NCI-H1105 treated with DMSO at 0.1 percent for 48 hours (cell line): ENCODE measurements around the gene KCNMA1.

Source experiments
- DNase-seq: peaks from one replicate; lab custom pipeline; 2025; lab: John Stamatoyannopoulos, UW

The KCNMA1 gene

GRCh38 chr10:76981251-76981650 is 656.4 kb downstream of the KCNMA1 start:
- DNase-seq: no peak

DNA sequence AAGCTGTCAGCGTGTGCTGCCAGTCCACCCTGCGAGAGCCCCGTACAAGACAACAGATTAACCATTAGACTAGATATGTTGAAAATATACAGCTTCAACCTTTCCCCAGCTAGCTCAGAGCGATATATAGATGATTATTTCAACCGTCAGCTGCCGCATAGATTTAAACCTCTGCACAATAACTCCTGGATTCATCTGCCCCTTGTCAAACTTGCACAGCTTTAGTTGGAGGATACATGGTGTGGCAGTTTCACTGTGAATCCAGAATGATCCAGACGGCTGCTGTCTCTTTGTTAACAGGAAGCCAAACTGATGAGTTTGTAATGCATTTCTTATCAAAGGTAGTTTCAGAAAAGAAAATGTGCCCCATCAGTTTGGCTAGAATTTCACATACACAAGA is 659.7 kb downstream of the KCNMA1 start:
- DNase-seq: no peak

DNA sequence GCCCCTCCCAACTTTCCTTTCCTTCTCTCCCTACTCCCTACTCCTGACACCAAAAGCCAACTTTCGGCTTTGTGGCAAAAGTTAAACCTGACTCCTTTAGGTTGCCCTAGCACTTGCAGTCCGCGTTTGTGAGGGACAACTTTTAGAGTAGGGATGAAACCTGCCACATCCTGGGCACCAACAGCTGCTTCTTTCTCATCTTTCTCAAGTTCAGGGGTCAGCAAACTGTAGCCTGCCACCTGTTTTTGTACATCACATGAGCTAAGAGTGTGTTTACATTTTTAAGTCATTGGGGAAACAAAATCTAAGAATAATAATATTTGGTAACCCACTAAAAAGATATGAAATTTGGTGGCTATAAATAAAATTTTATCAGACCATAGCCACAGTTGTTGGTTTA is 660.6 kb downstream of the KCNMA1 start:
- DNase-seq: no peak

GRCh38 chr10:76976142-76976541 is 661.5 kb downstream of the KCNMA1 start:
- no peak for DNase-seq

DNA sequence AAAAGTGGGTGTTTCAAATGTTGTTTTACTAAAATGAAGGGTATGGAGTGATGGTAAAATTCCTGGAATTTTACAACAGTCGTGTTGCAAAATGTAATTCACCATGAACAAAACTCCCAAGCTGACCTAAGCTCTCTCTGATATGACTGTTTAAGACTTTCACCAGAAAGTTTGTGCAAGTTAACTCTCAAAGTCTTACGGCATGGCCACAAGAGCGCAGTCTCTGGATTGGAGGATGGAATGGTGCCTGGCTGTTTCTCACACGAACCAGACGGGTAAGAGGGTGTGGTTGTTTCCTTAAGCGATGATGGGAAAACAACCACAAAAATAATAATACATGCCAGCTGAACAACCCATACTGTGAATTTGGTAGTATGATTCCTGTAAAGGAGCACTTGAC is 662.5 kb downstream of the KCNMA1 start:
- DNase-seq: no peak

GRCh38 chr10:76974017-76974691 is 663.5 kb downstream of the KCNMA1 start:
- no peak for DNase-seq

DNA sequence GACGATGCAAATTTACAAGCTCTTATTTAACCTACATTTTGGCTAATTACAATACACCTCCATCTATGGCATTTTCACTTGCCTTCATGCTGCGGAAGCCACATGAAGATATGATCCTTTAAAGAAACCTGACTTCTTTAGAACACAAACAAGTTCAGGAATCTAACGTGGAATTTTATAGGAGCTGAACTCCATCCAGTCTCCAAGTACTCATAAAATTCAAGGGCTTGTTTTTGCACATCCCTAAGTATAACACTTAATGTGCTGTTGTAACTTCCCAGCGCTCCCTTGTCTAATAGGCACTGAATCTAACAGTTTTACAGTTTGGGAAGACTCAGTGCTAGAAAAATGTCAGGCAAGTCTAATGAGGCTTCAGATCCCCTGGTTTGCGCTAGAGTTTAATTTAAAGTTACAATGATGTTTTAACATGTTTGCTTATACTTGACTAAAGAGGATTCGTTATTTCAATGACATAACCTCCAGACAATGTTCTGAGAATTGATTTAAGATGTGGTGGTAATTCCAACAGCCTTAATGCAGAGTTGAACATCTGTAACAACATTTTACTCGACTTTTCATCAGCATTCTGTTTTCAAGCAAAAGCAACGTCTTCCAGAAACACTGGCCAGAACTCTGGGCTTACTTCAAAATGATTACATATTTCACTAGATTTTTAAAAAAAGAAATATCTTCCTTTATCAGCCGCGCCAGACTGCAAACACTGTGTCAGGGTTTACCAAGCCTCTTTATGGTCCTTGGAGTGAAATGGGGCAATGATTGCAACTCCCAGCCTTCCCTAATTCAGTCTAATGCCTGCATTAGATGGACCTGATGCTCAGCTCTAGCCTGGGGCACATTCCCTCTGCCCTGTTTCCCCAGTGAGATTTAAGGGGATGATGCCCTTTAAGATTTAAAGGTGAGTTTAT is 664.3 kb downstream of the KCNMA1 start:
- DNase-seq: no peak

DNA sequence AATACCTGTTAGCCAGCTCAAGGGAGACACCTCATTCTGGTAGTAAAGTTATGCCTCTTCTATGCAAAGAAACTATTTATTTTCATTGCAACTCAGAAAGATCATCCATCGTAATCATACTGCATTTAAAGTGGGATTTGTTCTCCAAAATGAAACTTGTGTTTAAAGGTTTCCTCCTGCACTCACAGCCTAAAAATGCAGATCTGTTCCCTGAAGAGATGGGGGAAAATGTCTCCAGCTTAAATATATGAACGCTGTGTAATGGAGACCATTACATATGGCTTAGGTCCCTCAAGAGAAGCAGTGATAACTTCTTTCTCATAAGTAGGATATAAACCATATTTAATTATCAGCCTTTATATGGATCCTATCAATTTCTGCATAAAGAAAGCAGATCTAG is 665.1 kb downstream of the KCNMA1 start:
- no peak for DNase-seq

DNA sequence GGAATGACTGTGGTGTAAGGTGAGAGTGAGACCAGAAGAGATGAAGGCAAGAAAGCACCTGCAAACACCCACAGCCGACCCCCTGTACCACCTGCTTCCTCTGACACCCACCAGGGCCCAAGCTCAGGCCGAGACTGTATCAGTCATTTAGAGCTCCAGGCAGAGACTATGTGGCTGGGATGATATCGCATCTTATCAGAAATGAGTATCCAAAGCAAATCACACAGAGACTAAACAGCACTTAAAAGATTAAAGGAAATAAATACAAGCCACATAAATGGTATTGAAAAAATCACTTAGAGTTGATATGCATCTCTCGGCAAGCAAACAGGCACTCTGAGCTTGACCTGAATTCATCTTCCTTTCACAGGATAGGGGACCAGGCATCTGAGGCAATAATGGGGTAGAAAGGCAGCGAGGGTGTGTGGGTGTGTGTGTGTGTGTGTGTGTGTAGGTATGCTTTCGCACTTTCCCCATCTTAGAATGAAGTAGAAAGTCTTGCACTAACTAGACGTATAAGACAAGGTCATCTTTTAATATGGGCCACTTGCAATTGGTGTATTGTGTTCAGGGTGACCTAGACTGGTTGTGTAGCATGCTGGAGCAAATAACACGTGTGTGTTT is 665.9 kb downstream of the KCNMA1 start:
- DNase-seq: no peak

- no peak for DNase-seq
Observed at GRCh38 chr10:76970711-76971519, 666.7 kb downstream of the KCNMA1 start.

- no peak for DNase-seq
Observed at GRCh38 chr10:76969366-76969948, 668.2 kb downstream of the KCNMA1 start.

GRCh38 chr10:76968483-76968882 is 669.1 kb downstream of the KCNMA1 start:
- DNase-seq: no peak

DNA sequence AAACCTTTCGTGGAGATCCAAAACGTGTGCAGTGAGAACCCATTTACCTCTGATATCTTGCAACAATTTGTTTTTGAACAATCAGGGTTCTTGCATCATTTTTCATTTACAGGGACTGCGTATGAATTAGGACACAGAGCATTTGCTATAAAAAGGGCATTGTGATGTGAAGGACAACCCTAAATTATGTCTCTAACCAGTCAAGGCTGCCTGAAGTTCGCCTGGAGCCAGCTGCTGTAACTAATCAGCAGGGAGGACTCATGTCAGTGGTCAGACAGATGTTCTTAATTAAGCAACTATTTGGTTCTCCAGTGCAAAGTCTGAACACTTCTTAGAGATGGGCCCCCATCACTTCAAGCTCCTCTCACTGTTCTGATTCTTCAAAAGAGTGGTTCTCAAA is 674.8 kb downstream of the KCNMA1 start:
- DNase-seq: no peak

DNA sequence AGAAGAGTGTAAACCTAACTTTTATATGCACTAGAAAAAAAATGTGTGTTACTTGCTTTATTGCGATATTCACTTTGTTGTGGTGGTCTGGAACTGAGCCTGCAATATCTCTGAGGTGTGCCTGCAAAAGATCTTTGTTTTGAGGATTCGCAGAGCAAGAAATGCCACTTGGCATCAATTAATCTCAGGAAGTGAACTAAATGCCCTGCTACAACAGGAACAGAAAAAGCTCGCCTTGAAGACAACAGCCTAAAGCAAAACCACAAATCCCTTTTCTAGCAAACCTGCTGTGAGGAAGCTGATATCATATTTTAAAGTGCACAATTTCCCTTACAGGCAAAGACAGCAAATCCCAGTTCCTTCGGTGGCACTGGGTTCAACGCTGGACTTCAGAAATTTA is 675.8 kb downstream of the KCNMA1 start:
- DNase-seq: no peak

- no peak for DNase-seq
Observed at GRCh38 chr10:76959111-76959510, 678.5 kb downstream of the KCNMA1 start.

DNA sequence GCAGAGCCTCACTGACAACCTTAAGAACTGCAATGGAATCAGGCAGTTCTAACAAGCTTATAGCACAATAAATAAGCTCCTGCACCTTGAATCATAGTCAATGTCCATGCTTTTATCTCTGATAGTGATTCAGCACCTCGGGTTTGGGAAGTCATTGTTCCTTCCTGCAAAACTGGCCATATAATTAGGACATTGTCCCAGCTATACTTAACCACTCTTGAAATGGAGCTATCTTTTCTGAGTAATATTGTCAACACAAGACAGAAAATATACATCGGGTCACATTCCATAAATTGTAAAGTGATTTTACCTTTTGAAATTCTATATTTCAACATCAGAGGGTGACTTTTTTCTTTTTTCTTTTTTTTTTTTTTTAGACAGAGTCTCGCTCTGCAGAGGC is 682.8 kb downstream of the KCNMA1 start:
- no peak for DNase-seq

DNA sequence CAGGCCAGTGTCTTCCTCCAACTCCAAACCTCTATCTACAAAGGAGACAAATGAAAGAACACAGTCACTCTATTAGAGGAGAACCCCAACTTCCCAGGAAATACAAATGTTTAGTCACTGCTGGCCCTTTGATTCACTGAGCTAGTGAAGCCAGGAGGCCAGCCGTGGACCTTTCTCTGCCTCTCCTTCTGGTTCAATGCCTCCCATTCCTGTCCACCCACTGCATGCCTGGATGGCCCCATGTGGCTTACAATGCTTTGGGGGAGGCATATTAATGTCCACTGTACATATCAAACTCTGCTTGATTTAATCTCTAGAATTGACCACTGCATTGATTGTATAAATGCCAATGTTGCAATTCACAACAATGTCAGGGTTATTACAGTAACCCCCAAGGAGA is 687.3 kb downstream of the KCNMA1 start:
- no peak for DNase-seq

DNA sequence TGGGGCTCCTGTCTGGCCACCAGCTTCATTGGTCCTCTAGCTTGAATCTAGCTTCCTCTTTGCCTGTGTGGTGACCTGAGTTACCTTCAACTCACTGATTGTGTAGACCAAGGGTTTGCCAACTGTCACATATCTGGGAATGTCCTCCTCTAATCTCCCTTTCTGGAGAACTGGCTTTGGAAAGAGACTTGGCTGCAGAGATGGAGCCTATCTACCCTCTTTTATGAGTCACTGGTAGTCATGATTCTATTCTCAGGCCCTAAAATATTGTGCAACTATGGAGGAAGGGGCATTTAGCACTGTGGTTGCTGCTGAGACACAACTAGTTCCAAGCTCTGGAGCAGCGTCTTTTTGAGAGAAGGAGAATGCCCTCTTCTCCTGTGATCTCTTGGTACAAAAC is 691.3 kb downstream of the KCNMA1 start:
- no peak for DNase-seq

DNA sequence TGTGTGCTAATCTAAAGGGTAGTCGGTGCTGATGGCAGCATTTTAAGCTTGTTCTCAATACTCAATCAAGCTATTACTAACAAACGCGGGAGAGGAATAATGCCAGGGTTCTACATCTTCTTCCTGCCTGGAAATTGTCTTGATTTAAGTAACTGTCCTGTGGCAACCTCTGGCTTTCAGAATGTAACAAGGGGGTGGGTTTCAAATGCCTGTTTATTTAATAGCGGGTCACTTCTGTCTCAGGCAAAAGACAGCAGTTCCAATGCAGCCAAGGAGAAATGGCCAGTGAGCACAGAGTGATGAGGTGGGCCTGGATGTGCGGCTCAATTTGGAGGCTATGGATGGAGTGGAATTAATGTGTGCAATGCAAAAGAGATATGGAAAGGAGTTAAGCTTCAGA is 692.4 kb downstream of the KCNMA1 start:
- no peak for DNase-seq

DNA sequence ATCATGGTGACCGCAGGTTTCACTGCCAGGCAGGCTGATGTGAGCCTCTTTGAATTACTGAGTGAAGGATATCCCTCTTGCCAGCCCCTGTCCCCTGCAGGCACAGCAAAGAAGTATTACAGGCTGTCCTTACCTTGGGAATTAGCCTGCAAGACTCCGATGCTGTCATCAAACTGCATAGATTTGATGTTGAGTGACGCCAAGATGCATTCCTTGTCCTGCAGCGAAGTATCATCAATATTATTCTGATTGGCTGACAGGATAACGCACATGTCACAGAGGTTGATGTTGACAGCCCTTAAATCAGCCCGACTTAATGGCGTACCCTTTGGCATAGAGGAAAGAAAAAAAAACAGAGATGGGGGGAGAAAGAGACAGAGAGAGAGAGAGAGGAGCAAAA is 693.0 kb downstream of the KCNMA1 start:
- DNase-seq: no peak

DNA sequence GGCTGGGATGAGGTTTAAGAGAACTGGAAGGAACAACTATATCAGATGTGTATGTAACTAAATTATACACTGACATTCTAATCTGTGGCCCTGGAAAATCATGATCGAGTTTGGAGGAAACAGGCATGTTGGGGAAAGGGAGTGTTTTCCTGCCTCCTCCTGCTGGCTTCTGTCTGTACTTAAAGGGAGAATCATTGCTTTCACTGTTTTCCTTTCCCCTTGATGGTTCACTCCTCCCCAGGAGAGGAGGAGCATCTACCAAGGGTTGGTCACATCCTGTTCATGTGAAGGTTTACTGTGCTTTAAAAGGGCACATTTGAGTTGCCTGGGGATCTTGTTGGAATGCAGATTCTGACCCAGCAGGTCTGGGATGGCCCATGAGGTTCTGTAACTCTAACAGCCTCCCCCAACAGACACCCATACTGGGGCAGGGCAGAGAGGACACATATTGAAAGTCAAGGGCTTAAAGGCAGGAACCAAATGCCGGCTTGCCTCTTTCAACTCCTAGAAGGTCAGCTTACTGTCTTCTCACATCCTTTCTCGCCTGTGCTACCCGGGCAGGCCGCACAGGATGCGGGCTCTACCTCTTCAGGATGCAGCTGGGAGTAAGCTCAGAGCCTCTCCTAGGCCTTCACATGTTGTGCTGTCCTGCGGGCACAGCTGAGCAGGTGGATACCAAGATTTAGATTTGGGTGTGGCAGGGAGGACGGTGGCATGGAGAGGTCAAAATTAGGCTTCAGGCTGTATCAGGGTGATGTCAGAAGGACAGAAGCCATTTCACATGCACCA is 694.8 kb downstream of the KCNMA1 start:
- no peak for DNase-seq
